Liver (tissue), 2 donors: Measurements from ENCODE around the gene SGPL1.

Source experiments
- HNF4G ChIP-seq: IDR thresholded peaks from 2 replicates; pipeline ENCODE4 v1.6.1; 2016; ENCODE audit warnings: antibody characterized with exemption
- SP1 ChIP-seq: IDR thresholded peaks from 2 replicates; pipeline ENCODE4 v1.6.1; 2018; ENCODE audit warnings: antibody characterized with exemption, mild to moderate bottlenecking
- YY1 ChIP-seq: IDR thresholded peaks from 2 replicates; pipeline ENCODE4 v1.6.1; 2016; ENCODE audit warnings: antibody characterized with exemption, mild to moderate bottlenecking
- donor health status: healthy.

DNA sequence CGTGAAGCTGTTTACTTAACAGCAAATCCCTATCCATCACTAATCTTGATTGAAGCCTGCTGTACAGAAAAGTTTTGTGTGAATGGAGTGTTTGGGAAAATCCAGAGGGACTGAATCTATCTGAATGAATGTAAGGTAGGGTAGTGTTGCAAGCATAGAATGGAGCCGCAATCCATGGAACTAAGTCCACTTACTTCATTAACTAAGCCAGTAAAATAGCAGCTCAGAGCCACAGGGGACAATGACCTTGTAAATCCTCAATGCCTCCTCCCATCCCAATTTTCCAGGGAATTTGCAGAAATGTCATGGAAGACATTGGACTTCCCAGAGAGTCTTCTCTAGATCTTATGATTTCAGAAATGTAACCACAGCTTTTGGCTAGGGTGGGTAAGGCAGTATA, 45.7 kb upstream of the SGPL1 start:
- no peak for TF ChIP-seq YY1
- no peak for TF ChIP-seq SP1
- no peak for TF ChIP-seq HNF4G
